OCI-LY1 (cell line): Measurements from ENCODE around the gene RAD21L1.

Experiments used
- EZH2 ChIP-seq: fragments of 200-600 bp; sonication (generic), shearing (Covaris generic); IDR thresholded peaks from 2 replicates; pipeline ENCODE4 v1.8.0; 2017; ENCODE audit warnings: borderline replicate concordance, mixed run types, mild to moderate bottlenecking, antibody characterized with exemption, low read length, moderate library complexity, mixed read lengths
- TF ChIP-seq, protein P1 (sequence below): fragments of 200-600 bp; sonication (generic), shearing (Covaris generic); IDR thresholded peaks from 2 replicates; pipeline ENCODE4 v1.5.1; 2017; ENCODE audit warnings: mild to moderate bottlenecking, antibody characterized with exemption, low read length, moderate library complexity, mixed read lengths

DNA sequence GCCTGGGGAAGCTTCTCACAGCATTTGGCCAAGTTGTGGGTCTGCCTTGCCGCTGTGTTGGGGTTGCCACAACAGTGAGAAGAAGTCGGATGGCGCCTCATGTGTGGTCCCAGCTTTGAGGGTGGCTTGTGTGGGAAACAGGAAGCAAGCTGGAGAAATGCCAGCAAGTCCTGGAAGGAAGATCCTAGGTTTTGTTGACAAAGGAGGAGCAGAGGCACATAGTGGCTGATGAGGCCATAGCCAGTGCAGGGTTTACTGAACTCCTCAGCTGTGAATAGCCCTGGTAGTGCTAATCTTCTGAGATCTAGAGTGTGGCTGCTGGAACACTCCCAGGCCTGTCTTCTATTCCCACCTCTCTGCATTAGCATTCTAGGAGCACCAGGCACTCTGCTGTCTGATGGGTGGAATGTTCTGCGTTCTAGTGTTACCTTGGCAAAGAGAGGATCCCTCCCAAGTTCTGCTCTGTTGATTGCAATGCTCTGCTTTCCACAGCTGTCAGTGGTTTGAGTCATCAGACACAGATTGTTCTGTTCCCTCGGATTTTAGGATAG, 65.4 kb downstream of the RAD21L1 start:
- TF ChIP-seq, protein P1, sequence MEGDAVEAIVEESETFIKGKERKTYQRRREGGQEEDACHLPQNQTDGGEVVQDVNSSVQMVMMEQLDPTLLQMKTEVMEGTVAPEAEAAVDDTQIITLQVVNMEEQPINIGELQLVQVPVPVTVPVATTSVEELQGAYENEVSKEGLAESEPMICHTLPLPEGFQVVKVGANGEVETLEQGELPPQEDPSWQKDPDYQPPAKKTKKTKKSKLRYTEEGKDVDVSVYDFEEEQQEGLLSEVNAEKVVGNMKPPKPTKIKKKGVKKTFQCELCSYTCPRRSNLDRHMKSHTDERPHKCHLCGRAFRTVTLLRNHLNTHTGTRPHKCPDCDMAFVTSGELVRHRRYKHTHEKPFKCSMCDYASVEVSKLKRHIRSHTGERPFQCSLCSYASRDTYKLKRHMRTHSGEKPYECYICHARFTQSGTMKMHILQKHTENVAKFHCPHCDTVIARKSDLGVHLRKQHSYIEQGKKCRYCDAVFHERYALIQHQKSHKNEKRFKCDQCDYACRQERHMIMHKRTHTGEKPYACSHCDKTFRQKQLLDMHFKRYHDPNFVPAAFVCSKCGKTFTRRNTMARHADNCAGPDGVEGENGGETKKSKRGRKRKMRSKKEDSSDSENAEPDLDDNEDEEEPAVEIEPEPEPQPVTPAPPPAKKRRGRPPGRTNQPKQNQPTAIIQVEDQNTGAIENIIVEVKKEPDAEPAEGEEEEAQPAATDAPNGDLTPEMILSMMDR, result no peak
- TF ChIP-seq EZH2, result no peak
